Naive thymus-derived CD4-positive, alpha-beta T cell (primary cell): ENCODE measurements around the gene HM13. TPM values are rescaled to one million over a fixed set of nuclear protein-coding genes. Genes with fewer than 3 reads are reported as not detected.
"Not testable (repeated sequence)": the region's sequence is repeated elsewhere in the genome, so short reads cannot be mapped to it uniquely, and the experiment has no call there.

ENCODE experiments used
- ATAC-seq: fragments of 150-1000 bp; cut with Tn5 transposase; 2 replicates; pipeline ENCODE4 v1.10.0; 2021; ENCODE audit warnings: mild to moderate bottlenecking, moderate library complexity
- CTCF ChIA-PET: fragments of 350-600 bp; sonication (Branson Sonifier 250); formaldehyde crosslinking; loops from one replicate; lab custom pipeline; 2021; ENCODE audit warnings: antibody characterized with exemption; lab: Charles Lee
- POLR2A ChIA-PET: fragments of 350-600 bp; sonication (Branson Sonifier 250); formaldehyde crosslinking; loops from one replicate; lab custom pipeline; 2021; ENCODE audit warnings: antibody characterized with exemption, inconsistent platforms; lab: Charles Lee
- DNase-seq, 9 donors: peaks; one replicate each; pipeline versions ENCODE4 v3.0.0 to v3.0.0-alpha.2; 2020 to 2022; ENCODE audit warnings: mixed read lengths in 1 of 9
- H3K27ac ChIP-seq: one replicate; pipeline ENCODE4 v1.7.0; 2013; ENCODE audit warnings: mild to moderate bottlenecking, low read depth, low read length, moderate library complexity
- H3K27me3 ChIP-seq, 2 donors: one replicate each; pipeline ENCODE4 v1.7.0; 2013; ENCODE audit warnings: low read length in 2 of 2, mild to moderate bottlenecking in 2 of 2, moderate library complexity in 2 of 2; ENCODE audit not compliant: control insufficient read depth in 2 of 2, insufficient read depth in 2 of 2
- H3K36me3 ChIP-seq, 3 experiments: 1 replicate in 2 of 3; 2 replicates in 1 of 3; pipeline ENCODE4 v1.7.0; 2013; ENCODE audit warnings: low read length in 3 of 3, mild to moderate bottlenecking in 3 of 3, moderate library complexity in 1 of 3; ENCODE audit not compliant: insufficient read depth in 3 of 3, control insufficient read depth in 2 of 3
- H3K4me1 ChIP-seq, 2 donors: one replicate each; pipeline ENCODE4 v1.7.0; 2013; ENCODE audit warnings: low read length in 2 of 2, mild to moderate bottlenecking in 2 of 2, moderate library complexity in 1 of 2; ENCODE audit not compliant: control insufficient read depth in 2 of 2, insufficient read depth in 2 of 2
- H3K4me3 ChIP-seq: 2 replicates; pipeline ENCODE4 v1.7.0; 2013; ENCODE audit warnings: mild to moderate bottlenecking, low read length
- H3K9me3 ChIP-seq, 3 experiments: 1 replicate in 2 of 3; 2 replicates in 1 of 3; pipeline ENCODE4 v1.7.0; 2013; ENCODE audit warnings: low read length in 3 of 3; ENCODE audit not compliant: control insufficient read depth in 2 of 3
- H3K27ac Mint-ChIP-seq, 9 donors: one replicate each; pipeline ENCODE4 v1.8.0; 2020 to 2022; ENCODE audit warnings: mixed read lengths in 9 of 9, mild to moderate bottlenecking in 8 of 9, moderate library complexity in 5 of 9, inconsistent platforms in 2 of 9
- H3K27me3 Mint-ChIP-seq, 5 donors: one replicate each; pipeline ENCODE4 v1.8.0; 2021 to 2022; ENCODE audit warnings: mixed read lengths in 5 of 5, mild to moderate bottlenecking in 1 of 5
- H3K36me3 Mint-ChIP-seq, 5 donors: one replicate each; pipeline ENCODE4 v1.8.0; 2020 to 2022; ENCODE audit warnings: mixed read lengths in 5 of 5, mild to moderate bottlenecking in 3 of 5, inconsistent platforms in 1 of 5
- H3K4me1 Mint-ChIP-seq, 7 donors: one replicate each; pipeline ENCODE4 v1.8.0; 2020 to 2022; ENCODE audit warnings: mixed read lengths in 7 of 7, mild to moderate bottlenecking in 3 of 7, inconsistent platforms in 1 of 7
- H3K4me3 Mint-ChIP-seq, 10 donors: one replicate each; pipeline ENCODE4 v1.8.0; 2020 to 2022; ENCODE audit warnings: mild to moderate bottlenecking in 10 of 10, mixed read lengths in 10 of 10, moderate library complexity in 6 of 10, inconsistent platforms in 2 of 10
- H3K9me3 Mint-ChIP-seq, 11 donors: one replicate each; pipeline ENCODE4 v1.8.0; 2020 to 2022; ENCODE audit warnings: mixed read lengths in 11 of 11, mild to moderate bottlenecking in 4 of 11, inconsistent platforms in 1 of 11, moderate library complexity in 1 of 11
- intact Hi-C, 2 donors: fragments of 100-400 bp; cut with micrococcal nuclease; formaldehyde crosslinking; loops; one replicate each; pipeline ENCODE4 v1.15.1; 2023
- polyA plus RNA-seq, 2 donors: library from polyadenylated mRNA; unstranded; fragments of 300-500 nt; fragmentation: Illumina TruSeq; gene quantifications; one replicate each; pipeline ENCODE4 v1.2.3, GENCODE V29; 2021
- total RNA-seq, 6 experiments: library from RNA in 5 of 6; stranded (reverse) in 5 of 6; gene quantifications; 1 replicate in 5 of 6; 2 replicates in 1 of 6; pipeline ENCODE4 v1.2.3 and lab custom pipeline; 2021 to 2026

Gene HM13
- total and polyA plus RNA-seq, 7 experiments from 2014 or later = 102 to 197 (median 133) TPM

DNA sequence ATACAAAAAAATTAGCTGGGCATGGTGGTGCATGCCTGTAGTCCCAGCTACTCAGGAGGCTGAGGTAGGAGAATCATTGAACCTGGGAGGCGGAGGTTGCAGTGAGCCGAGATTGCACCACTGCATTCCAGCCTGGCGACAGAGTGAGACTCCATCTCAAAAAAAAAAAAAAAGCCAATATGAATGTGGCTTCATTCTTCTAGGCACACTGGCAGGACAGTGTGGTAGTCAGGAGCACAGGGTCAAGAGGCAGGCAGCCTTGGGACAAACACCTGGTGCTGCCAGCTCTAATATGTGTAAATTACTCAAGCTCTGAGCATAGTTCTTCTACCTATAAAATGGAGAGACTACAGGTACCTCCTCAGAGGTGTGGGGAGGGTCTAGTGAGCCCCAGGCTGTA, 25.4 kb downstream of the HM13 start:
- H3K27ac ChIP-seq, H3K4me3 Mint-ChIP-seq, H3K4me1 ChIP-seq, POLR2A ChIA-PET, H3K27me3 Mint-ChIP-seq, H3K9me3 ChIP-seq, H3K4me3 ChIP-seq, H3K27ac Mint-ChIP-seq, H3K9me3 Mint-ChIP-seq, intact Hi-C loops, H3K27me3 ChIP-seq, ATAC-seq, DNase-seq: not testable (repeated sequence)
- Mint-ChIP-seq H3K4me1 (peaks cover 7 to 43% (median 20%) of the 10 kb centered on the region in 7 donors), H3K36me3 (peaks cover 16 to 31% (median 21%) of the 10 kb centered on the region in 5 donors)
- CTCF ChIA-PET = interaction anchor here (1.6 kb wide), 1 partner anchor 18 kb away, joined by 4 read pairs; no protein-coding TSS in a partner anchor
- H3K36me3 ChIP-seq = peaks cover 8 to 80% (median 19%) of the 10 kb centered on the region in 3 experiments

DNA sequence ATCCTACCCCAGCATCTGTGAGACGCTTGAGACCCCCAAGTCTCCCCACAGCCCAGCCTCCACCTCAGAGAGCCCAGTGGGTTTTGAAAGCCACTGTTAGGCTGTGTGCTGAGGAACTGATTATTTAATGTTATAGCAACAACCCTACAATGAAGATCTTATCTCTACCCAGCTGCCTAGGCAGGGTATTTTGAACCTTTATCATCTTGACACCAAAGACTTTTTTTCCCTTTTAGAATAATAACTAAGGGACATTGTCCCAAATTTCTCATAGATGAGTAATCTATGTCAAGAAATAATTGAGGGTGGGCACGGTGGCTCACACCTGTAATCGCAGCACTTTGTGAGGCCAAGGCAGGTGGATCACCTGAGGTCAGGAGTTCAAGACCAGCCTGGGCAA, 26.2 kb downstream of the HM13 start:
- Histone ChIP-seq H3K36me3 (peaks cover 10 to 78% (median 19%) of the 10 kb centered on the region in 3 experiments), H3K4me3 (no peak overlapping the region), H3K27me3 (no peaks in the 10 kb centered on the region), H3K9me3 (no peaks in the 10 kb centered on the region), H3K27ac (no peak overlapping the region), H3K4me1 (peaks cover 0 to 3% of the 10 kb centered on the region in 2 donors)
- Mint-ChIP-seq H3K9me3 (no peaks in the 10 kb centered on the region), H3K27ac (peak overlapping the region in 2 of 9 donors; percentile 14 to 55), H3K27me3 (no peaks in the 10 kb centered on the region), H3K4me1 (peaks cover 7 to 47% (median 20%) of the 10 kb centered on the region in 7 donors), H3K4me3 (no peak overlapping the region), H3K36me3 (peaks cover 16 to 33% (median 25%) of the 10 kb centered on the region in 5 donors)
- POLR2A ChIA-PET = no interaction called here
- intact Hi-C loops = no loop called here
- CTCF ChIA-PET = no interaction called here
- ATAC-seq = no peak
- no peak for DNase-seq

DNA sequence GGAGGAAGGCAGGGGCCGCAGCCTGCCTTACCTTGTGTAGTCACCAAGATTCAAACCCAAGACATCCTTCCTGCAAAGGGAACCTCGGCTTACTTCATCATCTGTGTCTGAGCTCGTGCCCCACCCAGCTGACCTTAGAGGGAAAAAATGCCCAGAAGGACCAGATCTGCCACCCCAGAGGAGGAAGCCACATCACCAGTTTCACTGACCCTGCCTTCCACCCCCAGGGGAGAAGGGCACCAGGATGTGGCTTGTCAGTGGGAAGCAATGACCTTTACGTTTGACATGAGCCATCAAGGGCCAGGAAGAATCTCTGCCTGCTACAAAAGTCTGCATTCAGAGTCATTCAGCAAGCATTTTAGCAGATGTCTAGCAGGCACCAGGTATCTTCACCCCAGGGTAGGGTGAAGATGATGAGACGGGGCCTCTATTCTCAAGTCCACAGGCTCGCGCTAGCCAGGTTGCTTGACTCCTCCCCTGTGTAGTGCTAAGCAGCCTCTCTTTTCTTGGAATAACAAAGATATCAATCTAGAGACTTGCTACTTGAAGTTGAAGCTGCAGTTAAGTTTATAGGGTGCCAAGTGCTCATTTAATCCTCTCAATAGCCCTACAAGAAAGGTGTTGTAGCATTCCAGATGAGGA, 28.1 kb downstream of the HM13 start:
- Histone ChIP-seq H3K4me1 (no peaks in the 10 kb centered on the region), H3K36me3 (peaks cover 10 to 67% (median 11%) of the 10 kb centered on the region in 3 experiments), H3K9me3 (no peaks in the 10 kb centered on the region), H3K4me3 (no peak overlapping the region), H3K27ac (no peak overlapping the region), H3K27me3 (no peaks in the 10 kb centered on the region)
- ATAC-seq = peak; percentile 2
- POLR2A ChIA-PET = no interaction called here
- Mint-ChIP-seq H3K4me1 (peaks cover 0 to 44% (median 16%) of the 10 kb centered on the region in 7 donors), H3K9me3 (no peaks in the 10 kb centered on the region), H3K4me3 (peak overlapping the region in 1 of 10 donors; percentile 51), H3K36me3 (peaks cover 8 to 23% (median 20%) of the 10 kb centered on the region in 5 donors), H3K27ac (peak overlapping the region in 6 of 9 donors; percentile 28 to 69 (median 58)), H3K27me3 (no peaks in the 10 kb centered on the region)
- DNase-seq = peak in 1 of 9 donors; percentile 41
- CTCF ChIA-PET = interaction anchor here (0.9 to 1.4 kb wide), 2 partner anchors 42 to 73 kb away, joined by 3 read pairs; no protein-coding TSS in a partner anchor
- intact Hi-C loops = no loop called here

DNA sequence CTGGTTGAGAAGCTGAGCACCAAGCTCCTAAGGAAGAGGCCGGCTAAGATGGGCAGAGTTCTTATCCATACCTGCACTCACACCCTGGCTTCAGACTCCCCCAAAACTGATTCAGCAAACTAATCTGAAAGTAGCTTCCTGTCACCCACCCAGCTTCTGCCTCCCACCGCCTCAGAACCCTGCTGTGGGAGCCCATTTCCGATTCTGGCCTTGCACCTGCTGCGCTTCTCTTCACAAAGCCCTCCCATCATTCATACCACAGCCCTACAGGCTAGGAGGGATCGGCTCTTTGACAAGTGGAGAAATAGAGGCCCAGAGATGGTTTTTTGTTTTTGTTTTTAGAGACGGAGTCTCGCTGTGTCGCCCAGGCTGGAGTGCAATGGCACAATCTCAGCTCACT, 28.7 kb downstream of the HM13 start:
- Mint-ChIP-seq H3K4me1 (peaks cover 0 to 40% (median 19%) of the 10 kb centered on the region in 7 donors), H3K27me3 (no peaks in the 10 kb centered on the region), H3K27ac (peak overlapping the region in 2 of 9 donors; percentile 56 to 58), H3K36me3 (peaks cover 8 to 22% (median 21%) of the 10 kb centered on the region in 5 donors), H3K4me3 (no peak overlapping the region), H3K9me3 (no peaks in the 10 kb centered on the region)
- Histone ChIP-seq H3K36me3 (peaks cover 9 to 65% (median 11%) of the 10 kb centered on the region in 3 experiments), H3K27ac (no peak overlapping the region), H3K4me3 (no peak overlapping the region), H3K4me1 (no peaks in the 10 kb centered on the region), H3K9me3 (no peaks in the 10 kb centered on the region), H3K27me3 (no peaks in the 10 kb centered on the region)
- ChIA-PET CTCF (no interaction called here), POLR2A (no interaction called here)
- intact Hi-C loops = no loop called here
- DNase-seq (no peak), ATAC-seq (no peak)

DNA sequence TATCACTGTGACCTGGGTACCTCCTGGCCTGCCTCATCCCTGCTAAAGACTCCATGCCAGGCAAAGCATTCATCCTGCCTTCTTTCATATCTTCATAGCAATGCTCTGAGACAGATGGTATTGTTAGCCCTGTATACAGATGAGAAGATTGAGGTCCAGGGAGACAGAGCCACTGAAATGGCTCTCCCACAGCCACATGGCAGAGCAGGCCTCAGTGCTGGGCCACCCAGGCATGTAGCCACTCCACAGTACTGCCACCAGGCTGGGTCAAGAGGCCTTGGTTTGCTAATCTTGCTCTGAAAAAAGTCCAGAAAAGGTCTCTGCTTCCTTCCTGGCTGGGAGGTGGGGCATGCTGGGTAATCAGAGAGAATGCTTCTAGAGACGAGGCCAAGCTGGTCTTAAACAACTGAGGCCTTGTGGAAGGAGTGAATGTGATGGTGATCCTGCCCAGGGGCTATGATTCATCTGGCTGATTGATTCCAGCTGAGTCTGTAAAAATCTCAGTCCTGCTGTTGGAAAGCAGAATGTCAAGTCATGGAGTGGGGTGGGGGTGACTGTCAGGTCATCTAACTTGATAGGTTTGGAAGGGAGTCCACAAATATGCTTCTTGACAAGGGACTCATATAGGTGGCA, 29.8 kb downstream of the HM13 start:
- POLR2A ChIA-PET = no interaction called here
- Mint-ChIP-seq H3K4me3 (no peak overlapping the region), H3K27me3 (no peaks in the 10 kb centered on the region), H3K9me3 (no peaks in the 10 kb centered on the region), H3K27ac (peak overlapping the region in 8 of 9 donors; percentile 12 to 94 (median 63)), H3K4me1 (peaks cover 8 to 47% (median 29%) of the 10 kb centered on the region in 7 donors), H3K36me3 (peaks cover 2 to 20% (median 14%) of the 10 kb centered on the region in 5 donors)
- Histone ChIP-seq H3K27ac (no peak overlapping the region), H3K36me3 (peaks cover 1 to 64% (median 8%) of the 10 kb centered on the region in 3 experiments), H3K27me3 (no peaks in the 10 kb centered on the region), H3K9me3 (no peaks in the 10 kb centered on the region), H3K4me1 (peaks cover 0 to 6% of the 10 kb centered on the region in 2 donors), H3K4me3 (no peak overlapping the region)
- ATAC-seq (no peak), DNase-seq (no peak)
- CTCF ChIA-PET = no interaction called here
- intact Hi-C loops = no loop called here

DNA sequence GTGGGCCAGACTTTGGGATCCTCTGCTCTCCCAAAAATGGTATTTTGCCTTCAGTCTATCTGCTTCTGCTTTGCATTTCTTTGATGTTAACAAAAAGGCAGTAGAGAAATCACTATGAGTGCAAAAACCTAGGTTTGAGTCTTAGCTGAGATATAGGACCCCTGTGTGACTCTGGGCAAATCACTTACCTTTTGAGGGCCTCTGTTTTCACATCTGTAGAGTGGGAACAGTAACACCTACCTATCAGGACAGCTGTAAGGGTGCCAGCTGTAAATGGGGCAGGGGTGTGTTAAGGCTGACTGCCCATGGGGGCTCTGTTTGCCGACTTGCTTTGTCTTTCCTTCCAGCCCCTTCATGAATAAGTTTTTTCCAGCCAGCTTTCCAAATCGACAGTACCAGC, 30.4 kb downstream of the HM13 start:
- H3K4me1 ChIP-seq = peaks cover 0 to 6% of the 10 kb centered on the region in 2 donors
- no peaks in the 10 kb centered on the region for H3K27me3 ChIP-seq
- no peak overlapping the region for H3K4me3 Mint-ChIP-seq
- ChIA-PET CTCF (no interaction called here), POLR2A (no interaction called here)
- H3K36me3 ChIP-seq = peaks cover 0 to 66% (median 13%) of the 10 kb centered on the region in 3 experiments
- intact Hi-C loops = no loop called here
- no peak overlapping the region for H3K27ac ChIP-seq
- no peaks in the 10 kb centered on the region for H3K9me3 ChIP-seq
- no peak overlapping the region for H3K4me3 ChIP-seq
- no peaks in the 10 kb centered on the region for H3K9me3 Mint-ChIP-seq
- no peaks in the 10 kb centered on the region for H3K27me3 Mint-ChIP-seq
- H3K27ac Mint-ChIP-seq = peak overlapping the region in 5 of 9 donors; percentile 17 to 94 (median 72)
- H3K36me3 Mint-ChIP-seq = peaks cover 0 to 22% (median 12%) of the 10 kb centered on the region in 5 donors
- ATAC-seq (no peak), DNase-seq (no peak)
- peaks cover 8 to 47% (median 29%) of the 10 kb centered on the region in 7 donors for H3K4me1 Mint-ChIP-seq
